ENCODE results near the gene ADAMTS3.

Gene ADAMTS3

GRCh38 chr4:72529148-72529822, 39.7 kb downstream of the ADAMTS3 start:
- Histone ChIP-seq H3K36me3 (ENCODE audit: control insufficient read depth, insufficient read depth, low read length) (no peaks in the 10 kb centered on the region), H3K27me3 (ENCODE audit: insufficient read depth, low read length, poor library complexity) (no peaks in the 10 kb centered on the region), H3K56ac (ENCODE audit: low read length) (no peak overlapping the region), H3K79me1 (ENCODE audit: low read length) (no peaks in the 10 kb centered on the region), H2BK15ac (replicated peaks; ENCODE audit: low read depth) (no peak overlapping the region), H3K4me1 (ENCODE audit: control insufficient read depth, low read depth, low read length) (no peaks in the 10 kb centered on the region), H3K4me3 (ENCODE audit: low read length) (no peak overlapping the region), H2AK5ac (ENCODE audit: low read length) (no peak overlapping the region), H3K9ac (ENCODE audit: low read length) (no peak overlapping the region), H3K4me2 (ENCODE audit: low read length) (no peak overlapping the region), H3K79me2 (ENCODE audit: control insufficient read depth, insufficient read depth, low read length) (no peaks in the 10 kb centered on the region), H3K27ac (ENCODE audit: low read depth, low read length) (no peak overlapping the region), H3K4ac (ENCODE audit: low read depth, low read length) (no peak overlapping the region), H3K23ac (ENCODE audit: low read length) (no peak overlapping the region), H4K5ac (ENCODE audit: low read length) (no peak overlapping the region), H2BK5ac (ENCODE audit: low read length) (no peak overlapping the region), H3K18ac (ENCODE audit: low read length) (no peak overlapping the region), H4K8ac (ENCODE audit: low read depth, low read length) (no peak overlapping the region), H2BK120ac (ENCODE audit: low read depth, low read length) (no peak overlapping the region)
- no peak for DNase-seq
- WGBS (ENCODE audit: extremely low coverage, insufficient coverage, low lambda C conversion rate), result no CpG with 5 or more reads among the region's 3 CpGs

- H3K36me3 ChIP-seq (ENCODE audit: control insufficient read depth, insufficient read depth, low read length), result no peaks in the 10 kb centered on the region
- no peak overlapping the region for H3K27ac ChIP-seq (ENCODE audit: low read depth, low read length)
- H3K18ac ChIP-seq (ENCODE audit: low read length), result no peak overlapping the region
- no peak overlapping the region for H4K8ac ChIP-seq (ENCODE audit: low read depth, low read length)
- H3K56ac ChIP-seq (ENCODE audit: low read length), result no peak overlapping the region
- H3K23ac ChIP-seq (ENCODE audit: low read length), result no peak overlapping the region
- H3K79me2 ChIP-seq (ENCODE audit: control insufficient read depth, insufficient read depth, low read length), result no peaks in the 10 kb centered on the region
- no peak for DNase-seq
- no peak overlapping the region for H2BK120ac ChIP-seq (ENCODE audit: low read depth, low read length)
- H3K79me1 ChIP-seq (ENCODE audit: low read length), result no peaks in the 10 kb centered on the region
- H4K5ac ChIP-seq (ENCODE audit: low read length), result no peak overlapping the region
- H2BK15ac ChIP-seq (replicated peaks; ENCODE audit: low read depth), result no peak overlapping the region
- WGBS (ENCODE audit: extremely low coverage, insufficient coverage, low lambda C conversion rate), result no CpG with 5 or more reads among the region's 2 CpGs
- no peak overlapping the region for H2AK5ac ChIP-seq (ENCODE audit: low read length)
- H3K4me2 ChIP-seq (ENCODE audit: low read length), result no peak overlapping the region
- no peaks in the 10 kb centered on the region for H3K27me3 ChIP-seq (ENCODE audit: insufficient read depth, low read length, poor library complexity)
- H3K4me1 ChIP-seq (ENCODE audit: control insufficient read depth, low read depth, low read length), result no peaks in the 10 kb centered on the region
- H2BK5ac ChIP-seq (ENCODE audit: low read length), result no peak overlapping the region
- no peak overlapping the region for H3K9ac ChIP-seq (ENCODE audit: low read length)
- no peak overlapping the region for H3K4ac ChIP-seq (ENCODE audit: low read depth, low read length)
- no peak overlapping the region for H3K4me3 ChIP-seq (ENCODE audit: low read length)
These were observed 41.9 kb downstream of the ADAMTS3 start for GRCh38 chr4:72527038-72527646.

- no peaks in the 10 kb centered on the region for H3K4me1 ChIP-seq (ENCODE audit: control insufficient read depth, low read depth, low read length)
- no peak overlapping the region for H3K9ac ChIP-seq (ENCODE audit: low read length)
- no CpG with 5 or more reads among the region's 2 CpGs for WGBS (ENCODE audit: extremely low coverage, insufficient coverage, low lambda C conversion rate)
- H3K4me3 ChIP-seq (ENCODE audit: low read length), result no peak overlapping the region
- no peak overlapping the region for H4K8ac ChIP-seq (ENCODE audit: low read depth, low read length)
- H2BK120ac ChIP-seq (ENCODE audit: low read depth, low read length), result no peak overlapping the region
- no peak overlapping the region for H2BK5ac ChIP-seq (ENCODE audit: low read length)
- no peak overlapping the region for H3K27ac ChIP-seq (ENCODE audit: low read depth, low read length)
- no peaks in the 10 kb centered on the region for H3K27me3 ChIP-seq (ENCODE audit: insufficient read depth, low read length, poor library complexity)
- no peak overlapping the region for H3K23ac ChIP-seq (ENCODE audit: low read length)
- H3K56ac ChIP-seq (ENCODE audit: low read length), result no peak overlapping the region
- no peaks in the 10 kb centered on the region for H3K36me3 ChIP-seq (ENCODE audit: control insufficient read depth, insufficient read depth, low read length)
- no peaks in the 10 kb centered on the region for H3K79me2 ChIP-seq (ENCODE audit: control insufficient read depth, insufficient read depth, low read length)
- H3K4me2 ChIP-seq (ENCODE audit: low read length), result no peak overlapping the region
- H3K18ac ChIP-seq (ENCODE audit: low read length), result no peak overlapping the region
- H2AK5ac ChIP-seq (ENCODE audit: low read length), result no peak overlapping the region
- H4K5ac ChIP-seq (ENCODE audit: low read length), result no peak overlapping the region
- no peak overlapping the region for H3K4ac ChIP-seq (ENCODE audit: low read depth, low read length)
- no peak for DNase-seq
- no peak overlapping the region for H2BK15ac ChIP-seq (replicated peaks; ENCODE audit: low read depth)
- H3K79me1 ChIP-seq (ENCODE audit: low read length), result no peaks in the 10 kb centered on the region
These were observed 43.1 kb downstream of the ADAMTS3 start for GRCh38 chr4:72525938-72526337.

GRCh38 chr4:72522440-72522839, 46.6 kb downstream of the ADAMTS3 start:
- H3K79me2 ChIP-seq (ENCODE audit: control insufficient read depth, insufficient read depth, low read length), result no peaks in the 10 kb centered on the region
- H4K8ac ChIP-seq (ENCODE audit: low read depth, low read length), result no peak overlapping the region
- no CpG with 5 or more reads among the region's 3 CpGs for WGBS (ENCODE audit: extremely low coverage, insufficient coverage, low lambda C conversion rate)
- no peak overlapping the region for H2BK15ac ChIP-seq (replicated peaks; ENCODE audit: low read depth)
- H2BK120ac ChIP-seq (ENCODE audit: low read depth, low read length), result no peak overlapping the region
- no peak overlapping the region for H3K4ac ChIP-seq (ENCODE audit: low read depth, low read length)
- no peaks in the 10 kb centered on the region for H3K27me3 ChIP-seq (ENCODE audit: insufficient read depth, low read length, poor library complexity)
- no peak overlapping the region for H3K18ac ChIP-seq (ENCODE audit: low read length)
- no peak overlapping the region for H2BK5ac ChIP-seq (ENCODE audit: low read length)
- no peaks in the 10 kb centered on the region for H3K79me1 ChIP-seq (ENCODE audit: low read length)
- H3K9ac ChIP-seq (ENCODE audit: low read length), result no peak overlapping the region
- no peaks in the 10 kb centered on the region for H3K36me3 ChIP-seq (ENCODE audit: control insufficient read depth, insufficient read depth, low read length)
- no peak overlapping the region for H3K4me3 ChIP-seq (ENCODE audit: low read length)
- no peak overlapping the region for H3K4me2 ChIP-seq (ENCODE audit: low read length)
- H4K5ac ChIP-seq (ENCODE audit: low read length), result no peak overlapping the region
- no peak overlapping the region for H3K23ac ChIP-seq (ENCODE audit: low read length)
- no peak overlapping the region for H3K27ac ChIP-seq (ENCODE audit: low read depth, low read length)
- no peak overlapping the region for H3K56ac ChIP-seq (ENCODE audit: low read length)
- H2AK5ac ChIP-seq (ENCODE audit: low read length), result no peak overlapping the region
- no peak for DNase-seq
- no peaks in the 10 kb centered on the region for H3K4me1 ChIP-seq (ENCODE audit: control insufficient read depth, low read depth, low read length)

- H3K79me2 ChIP-seq (ENCODE audit: control insufficient read depth, insufficient read depth, low read length), result no peaks in the 10 kb centered on the region
- H2BK120ac ChIP-seq (ENCODE audit: low read depth, low read length), result no peak overlapping the region
- H2BK5ac ChIP-seq (ENCODE audit: low read length), result no peak overlapping the region
- no CpG with 5 or more reads among the region's 2 CpGs for WGBS (ENCODE audit: extremely low coverage, insufficient coverage, low lambda C conversion rate)
- no peak overlapping the region for H3K4me2 ChIP-seq (ENCODE audit: low read length)
- no peak overlapping the region for H3K18ac ChIP-seq (ENCODE audit: low read length)
- H3K23ac ChIP-seq (ENCODE audit: low read length), result no peak overlapping the region
- H3K56ac ChIP-seq (ENCODE audit: low read length), result no peak overlapping the region
- H3K79me1 ChIP-seq (ENCODE audit: low read length), result no peaks in the 10 kb centered on the region
- no peak overlapping the region for H3K27ac ChIP-seq (ENCODE audit: low read depth, low read length)
- H2BK15ac ChIP-seq (replicated peaks; ENCODE audit: low read depth), result no peak overlapping the region
- H2AK5ac ChIP-seq (ENCODE audit: low read length), result no peak overlapping the region
- H3K9ac ChIP-seq (ENCODE audit: low read length), result no peak overlapping the region
- no peak for DNase-seq
- no peaks in the 10 kb centered on the region for H3K27me3 ChIP-seq (ENCODE audit: insufficient read depth, low read length, poor library complexity)
- H3K4me1 ChIP-seq (ENCODE audit: control insufficient read depth, low read depth, low read length), result no peaks in the 10 kb centered on the region
- H4K5ac ChIP-seq (ENCODE audit: low read length), result no peak overlapping the region
- no peaks in the 10 kb centered on the region for H3K36me3 ChIP-seq (ENCODE audit: control insufficient read depth, insufficient read depth, low read length)
- no peak overlapping the region for H3K4me3 ChIP-seq (ENCODE audit: low read length)
- H4K8ac ChIP-seq (ENCODE audit: low read depth, low read length), result no peak overlapping the region
- no peak overlapping the region for H3K4ac ChIP-seq (ENCODE audit: low read depth, low read length)
These were observed 55.8 kb downstream of the ADAMTS3 start for GRCh38 chr4:72513227-72513626.
